KMS-11 (cell line): Measurements from ENCODE around the gene JMJD6.
A peak's percentile ranks its signal among the peaks of the same experiment; 100 is the strongest.

Experiments used
- H2AFZ ChIP-seq: fragments of 200-600 bp; sonication (generic); 2 replicates; pipeline ENCODE4 v1.6.1; 2016; ENCODE audit warnings: antibody characterized with exemption, mixed run types, low read depth
- H3K27ac ChIP-seq: fragments of 200-600 bp; sonication (generic); 2 replicates; pipeline ENCODE4 v1.6.1; 2016; ENCODE audit warnings: mild to moderate bottlenecking, mixed run types
- H3K27me3 ChIP-seq: fragments of 200-600 bp; sonication (generic); 2 replicates; pipeline ENCODE4 v1.6.1; 2017; ENCODE audit warnings: mild to moderate bottlenecking, low read depth, mixed run types, moderate library complexity; ENCODE audit not compliant: insufficient read depth
- H3K36me3 ChIP-seq: fragments of 200-600 bp; sonication (generic); 2 replicates; pipeline ENCODE4 v1.6.1; 2017; ENCODE audit warnings: mild to moderate bottlenecking, mixed run types; ENCODE audit not compliant: insufficient read depth
- H3K4me1 ChIP-seq: fragments of 200-600 bp; sonication (generic); 2 replicates; pipeline ENCODE4 v1.6.1; 2016; ENCODE audit warnings: mild to moderate bottlenecking, low read depth, mixed run types; ENCODE audit not compliant: poor library complexity, severe bottlenecking
- H3K4me2 ChIP-seq: fragments of 200-600 bp; sonication (generic); 2 replicates; pipeline ENCODE4 v1.7.0; 2016; ENCODE audit warnings: mild to moderate bottlenecking, mixed run types
- H3K4me3 ChIP-seq: fragments of 200-600 bp; sonication (generic); IDR thresholded peaks from 2 replicates; pipeline ENCODE4 v1.6.1; 2017; ENCODE audit warnings: low read depth, low read length, mixed read lengths; ENCODE audit not compliant: insufficient read depth
- H3K79me2 ChIP-seq: fragments of 200-600 bp; sonication (generic); 2 replicates; pipeline ENCODE4 v1.6.1; 2016; ENCODE audit warnings: low read depth, mixed run types; ENCODE audit not compliant: insufficient read depth
- H3K9ac ChIP-seq: fragments of 200-600 bp; sonication (generic); 2 replicates; pipeline ENCODE4 v1.6.1; 2016; ENCODE audit warnings: mild to moderate bottlenecking, mixed run types
- H4K20me1 ChIP-seq: fragments of 200-600 bp; sonication (generic); 2 replicates; pipeline ENCODE4 v1.6.1; 2016; ENCODE audit warnings: mild to moderate bottlenecking, mixed run types; ENCODE audit not compliant: insufficient read depth
- CTCF ChIP-seq: fragments of 200-600 bp; sonication (generic); conservative IDR thresholded peaks from 2 replicates; pipeline ENCODE4 v1.6.1; 2017; ENCODE audit warnings: low read depth, mild to moderate bottlenecking, antibody characterized with exemption, low read length, moderate library complexity, mixed read lengths

Gene JMJD6

GRCh38 chr17:76672270-76672851, 54.0 kb downstream of the JMJD6 start:
- no peaks in the 10 kb centered on the region for H4K20me1 ChIP-seq
- H3K9ac ChIP-seq = peak overlapping the region; percentile 47; the same call in 1 of the 2 replicates
- H3K36me3 ChIP-seq = no peaks in the 10 kb centered on the region
- H3K79me2 ChIP-seq = no peaks in the 10 kb centered on the region
- H3K4me3 ChIP-seq = no peak overlapping the region
- peaks cover 19% of the 10 kb centered on the region for H3K4me1 ChIP-seq
- peak overlapping the region; percentile 98 for H2AFZ ChIP-seq
- TF ChIP-seq CTCF = no peak
- H3K27ac ChIP-seq = peak overlapping the region; percentile 62
- peak overlapping the region; percentile 92 for H3K4me2 ChIP-seq
- H3K27me3 ChIP-seq = no peaks in the 10 kb centered on the region; the same call in 1 of the 2 replicates

GRCh38 chr17:76671912-76672262, 54.5 kb downstream of the JMJD6 start:
- no peaks in the 10 kb centered on the region for H3K79me2 ChIP-seq
- H3K9ac ChIP-seq = peak overlapping the region; percentile 47; the same call in 1 of the 2 replicates
- peak overlapping the region; percentile 98 for H2AFZ ChIP-seq
- peaks cover 19% of the 10 kb centered on the region for H3K4me1 ChIP-seq
- H3K4me2 ChIP-seq = peak overlapping the region; percentile 92
- no peaks in the 10 kb centered on the region for H3K36me3 ChIP-seq
- H4K20me1 ChIP-seq = no peaks in the 10 kb centered on the region
- H3K27me3 ChIP-seq = no peaks in the 10 kb centered on the region; the same call in 1 of the 2 replicates
- peak overlapping the region; percentile 62 for H3K27ac ChIP-seq
- no peak overlapping the region for H3K4me3 ChIP-seq
- no peak for TF ChIP-seq CTCF

GRCh38 chr17:76671123-76671911, 55.1 kb downstream of the JMJD6 start:
- Histone ChIP-seq H3K4me3 (no peak overlapping the region), H3K4me1 (peaks cover 19% of the 10 kb centered on the region), H3K9ac (peak overlapping the region; percentile 52; the same call in 1 of the 2 replicates), H2AFZ (peak overlapping the region; percentile 98), H3K79me2 (no peaks in the 10 kb centered on the region), H3K4me2 (peak overlapping the region; percentile 71), H4K20me1 (no peaks in the 10 kb centered on the region), H3K27ac (peak overlapping the region; percentile 62; the same call in 1 of the 2 replicates), H3K36me3 (no peaks in the 10 kb centered on the region), H3K27me3 (no peaks in the 10 kb centered on the region; the same call in 1 of the 2 replicates)
- TF ChIP-seq CTCF = no peak

GRCh38 chr17:76670718-76671122, 55.7 kb downstream of the JMJD6 start:
- H3K4me1 ChIP-seq = peaks cover 19% of the 10 kb centered on the region
- peak overlapping the region; percentile 98 for H2AFZ ChIP-seq
- H3K4me2 ChIP-seq = peak overlapping the region; percentile 71; the same call in 1 of the 2 replicates
- H3K27me3 ChIP-seq = no peaks in the 10 kb centered on the region; the same call in 1 of the 2 replicates
- no peaks in the 10 kb centered on the region for H3K36me3 ChIP-seq
- no peak overlapping the region for H3K27ac ChIP-seq
- H3K9ac ChIP-seq = no peak overlapping the region
- H4K20me1 ChIP-seq = no peaks in the 10 kb centered on the region
- TF ChIP-seq CTCF = no peak
- no peak overlapping the region for H3K4me3 ChIP-seq
- H3K79me2 ChIP-seq = no peaks in the 10 kb centered on the region
